Keratinocyte (primary cell): ENCODE measurements around the gene BSCL2. TPM values are rescaled to one million over a fixed set of nuclear protein-coding genes. Genes with fewer than 3 reads are reported as not detected.
A peak's percentile ranks its signal among the peaks of the same experiment; 100 is the strongest.

Experiments
- DNase-seq: peaks from one replicate; pipeline ENCODE4 v3.0.0-alpha.2; 2011; ENCODE audit warnings: low read depth, missing footprints, low spot score
- FAIRE-seq: peaks from 2 replicates; lab custom pipeline; 2011; peaks lifted over from hg19 to GRCh38; lab: Jason Lieb, UNC
- H2AFZ ChIP-seq: 2 replicates; pipeline ENCODE4 v1.6.0; 2012; ENCODE audit warnings: low read length, control low read depth, inconsistent platforms; ENCODE audit not compliant: control insufficient read depth
- H3K27ac ChIP-seq: 2 replicates; pipeline ENCODE4 v1.5.1; 2011; ENCODE audit warnings: low read length; ENCODE audit not compliant: control insufficient read depth, insufficient read depth
- H3K27me3 ChIP-seq: 3 replicates; pipeline ENCODE4 v1.6.0; 2011; ENCODE audit warnings: low read length; ENCODE audit not compliant: control insufficient read depth, insufficient read depth; ENCODE audit errors: extremely low read depth
- H3K36me3 ChIP-seq, 2 experiments: 2 replicates in 1 of 2; 3 replicates in 1 of 2; pipeline ENCODE4 v1.5.1; 2011; ENCODE audit warnings: low read length in 2 of 2, mild to moderate bottlenecking in 1 of 2; ENCODE audit not compliant: control insufficient read depth in 2 of 2, insufficient read depth in 2 of 2; ENCODE audit errors: extremely low read depth in 1 of 2
- H3K4me1 ChIP-seq: 3 replicates; pipeline ENCODE4 v1.5.1; 2011; ENCODE audit warnings: low read length; ENCODE audit not compliant: control insufficient read depth, insufficient read depth; ENCODE audit errors: extremely low read depth
- H3K4me2 ChIP-seq: 3 replicates; pipeline ENCODE4 v1.6.0; 2011; ENCODE audit warnings: low read depth, low read length; ENCODE audit not compliant: control insufficient read depth, insufficient read depth; ENCODE audit errors: extremely low read depth
- H3K4me3 ChIP-seq, 3 experiments: fragments of 200-600 bp in 1 of 3; sonication (generic) in 1 of 3; 2 replicates in 2 of 3; 3 replicates in 1 of 3; pipeline ENCODE4 v1.5.1; 2011 to 2016; ENCODE audit warnings: low read length in 3 of 3, mild to moderate bottlenecking in 3 of 3, control low read depth in 2 of 3, inconsistent platforms in 1 of 3, low read depth in 1 of 3, mixed read lengths in 1 of 3, mixed run types in 1 of 3, moderate library complexity in 1 of 3; ENCODE audit not compliant: control insufficient read depth in 2 of 3, insufficient read depth in 2 of 3; ENCODE audit errors: extremely low read depth in 1 of 3
- H3K79me2 ChIP-seq: 2 replicates; pipeline ENCODE4 v1.6.0; 2012; ENCODE audit warnings: low read length; ENCODE audit not compliant: control insufficient read depth, insufficient read depth
- H3K9ac ChIP-seq: 3 replicates; pipeline ENCODE4 v1.6.0; 2011; ENCODE audit warnings: low read length; ENCODE audit not compliant: control insufficient read depth, insufficient read depth; ENCODE audit errors: extremely low read depth
- H3K9me1 ChIP-seq: 3 replicates; pipeline ENCODE4 v1.6.0; 2011; ENCODE audit warnings: low read length; ENCODE audit not compliant: control insufficient read depth, insufficient read depth; ENCODE audit errors: extremely low read depth
- H3K9me3 ChIP-seq: 2 replicates; pipeline ENCODE4 v1.5.1; 2012; ENCODE audit warnings: low read depth, low read length; ENCODE audit not compliant: control insufficient read depth
- H4K20me1 ChIP-seq: 3 replicates; pipeline ENCODE4 v1.6.0; 2011; ENCODE audit warnings: low read length; ENCODE audit not compliant: control insufficient read depth, insufficient read depth; ENCODE audit errors: extremely low read depth
- EZH2 ChIP-seq: IDR thresholded peaks from one replicate; pipeline ENCODE4 v1.6.1; 2012; ENCODE audit warnings: inconsistent platforms, mild to moderate bottlenecking, low read length, moderate library complexity
- dilution Hi-C: fragments of 300-500 bp; cut with MboI; formaldehyde crosslinking; loops from one replicate; pipeline ENCODE4 v1.7.0; 2020; ENCODE audit warnings: low sequenced_read_pairs; ENCODE audit not compliant: extremely low pct_ligation_motif_present
- polyA plus RNA-seq, 5 experiments: library from polyadenylated mRNA; depleted of rRNA in 3 of 5; stranded (reverse) in 3 of 5; stranded (forward) in 1 of 5; unstranded in 1 of 5; fragments of >200 nt; gene quantifications; 1 replicate in 1 of 5; 2 replicates in 3 of 5; 3 replicates in 1 of 5; pipeline versions ENCODE4 v1.2.1 to v1.2.3, GENCODE V29; 2011 to 2012; ENCODE audit warnings: missing spikeins in 2 of 5, low read depth in 1 of 5, low replicate concordance in 1 of 5
- TF ChIP-seq, protein P1 (sequence below), 3 experiments: IDR thresholded peaks in 1 of 3; conservative IDR thresholded peaks in 1 of 3; optimal IDR thresholded peaks in 1 of 3; 2 replicates in 2 of 3; 3 replicates in 1 of 3; pipeline versions ENCODE3 to v1.5.1; 2011; ENCODE audit warnings: low read length in 3 of 3, mild to moderate bottlenecking in 3 of 3, moderate library complexity in 2 of 3, control low read depth in 1 of 3, inconsistent platforms in 1 of 3; ENCODE audit not compliant: insufficient read depth in 2 of 3; ENCODE audit errors: extremely low read depth in 1 of 3

Gene BSCL2
- polyA plus RNA-seq, 1 donor (not counting 4 experiments of a cell fraction or from before 2014, with no cell fraction given) = 21.9 TPM

DNA sequence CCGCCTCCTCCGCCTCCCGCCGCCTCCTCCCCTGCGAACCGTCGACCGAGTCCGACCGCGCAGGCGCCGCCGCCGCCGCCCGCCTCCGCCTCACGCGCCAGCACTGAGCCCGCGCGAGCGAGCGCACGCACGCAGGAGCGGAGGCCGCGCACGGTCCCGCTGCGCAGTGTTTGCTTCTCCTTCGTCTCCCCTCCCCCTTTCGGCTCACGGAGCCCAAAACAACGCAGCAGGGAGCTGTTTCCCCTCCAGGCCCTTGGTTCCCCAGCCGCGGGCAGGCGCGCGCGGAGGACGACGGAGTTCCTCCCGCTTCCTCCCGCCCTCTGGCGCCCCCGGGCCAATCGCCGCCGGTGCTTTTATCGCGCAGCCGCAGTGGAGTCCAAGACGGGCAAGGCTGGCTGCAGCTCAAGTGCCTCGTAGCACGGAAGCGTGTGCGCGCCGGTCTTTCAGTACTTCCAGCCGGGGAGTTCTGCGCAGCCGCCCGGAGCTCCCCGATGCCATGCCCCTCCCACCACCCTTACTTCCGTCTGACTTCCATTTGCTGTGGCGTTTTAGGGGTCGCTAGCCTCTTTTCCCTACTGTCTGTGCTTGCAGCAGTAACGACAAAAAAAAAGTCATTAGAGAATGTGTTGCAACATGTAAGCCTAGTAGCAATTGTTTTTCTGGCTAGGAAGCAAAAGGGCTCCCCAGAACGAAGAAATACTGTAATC lies 20.1 kb upstream of the BSCL2 start, which contains the start of gene HNRNPUL2:
Gene HNRNPUL2 (minus strand): TSS at position 293 of the 707 bp plus-strand sequence. CDS start 301 bp downstream, outside the sequence.
- Histone ChIP-seq H3K9me3 (no peaks in the 10 kb centered on the region), H2AFZ (peak within 1 kb of the TSS; percentile 98), H4K20me1 (peaks cover 4% of the 10 kb centered on the region), H3K79me2 (peaks cover 74% of the 10 kb centered on the region), H3K9ac (peak within 1 kb of the TSS; percentile 94), H3K27me3 (no peaks in the 10 kb centered on the region), H3K27ac (peak within 1 kb of the TSS; percentile 87), H3K36me3 (peaks cover 12 to 22% of the 10 kb centered on the region in 2 experiments), H3K9me1 (no peaks in the 10 kb centered on the region), H3K4me1 (peaks cover 26% of the 10 kb centered on the region), H3K4me3 (peak within 1 kb of the TSS; percentile 69 to 99 (median 80)), H3K4me2 (peak within 1 kb of the TSS; percentile 98)
- DNase-seq = peak; percentile 89
- TF ChIP-seq EZH2 = no peak
- TF ChIP-seq, protein P1, sequence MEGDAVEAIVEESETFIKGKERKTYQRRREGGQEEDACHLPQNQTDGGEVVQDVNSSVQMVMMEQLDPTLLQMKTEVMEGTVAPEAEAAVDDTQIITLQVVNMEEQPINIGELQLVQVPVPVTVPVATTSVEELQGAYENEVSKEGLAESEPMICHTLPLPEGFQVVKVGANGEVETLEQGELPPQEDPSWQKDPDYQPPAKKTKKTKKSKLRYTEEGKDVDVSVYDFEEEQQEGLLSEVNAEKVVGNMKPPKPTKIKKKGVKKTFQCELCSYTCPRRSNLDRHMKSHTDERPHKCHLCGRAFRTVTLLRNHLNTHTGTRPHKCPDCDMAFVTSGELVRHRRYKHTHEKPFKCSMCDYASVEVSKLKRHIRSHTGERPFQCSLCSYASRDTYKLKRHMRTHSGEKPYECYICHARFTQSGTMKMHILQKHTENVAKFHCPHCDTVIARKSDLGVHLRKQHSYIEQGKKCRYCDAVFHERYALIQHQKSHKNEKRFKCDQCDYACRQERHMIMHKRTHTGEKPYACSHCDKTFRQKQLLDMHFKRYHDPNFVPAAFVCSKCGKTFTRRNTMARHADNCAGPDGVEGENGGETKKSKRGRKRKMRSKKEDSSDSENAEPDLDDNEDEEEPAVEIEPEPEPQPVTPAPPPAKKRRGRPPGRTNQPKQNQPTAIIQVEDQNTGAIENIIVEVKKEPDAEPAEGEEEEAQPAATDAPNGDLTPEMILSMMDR (optimal IDR thresholded peaks at IDR 0.05 in 1 of 3, IDR thresholded peaks at IDR 0.05 in 1 of 3, conservative IDR thresholded peaks at IDR 0.05 in 1 of 3; ENCODE audit: extremely low read depth in 1 of 3, insufficient read depth in 2 of 3, low read length in 3 of 3) = no peak
- FAIRE-seq = no peak
- dilution Hi-C loops = no loop called here

DNA sequence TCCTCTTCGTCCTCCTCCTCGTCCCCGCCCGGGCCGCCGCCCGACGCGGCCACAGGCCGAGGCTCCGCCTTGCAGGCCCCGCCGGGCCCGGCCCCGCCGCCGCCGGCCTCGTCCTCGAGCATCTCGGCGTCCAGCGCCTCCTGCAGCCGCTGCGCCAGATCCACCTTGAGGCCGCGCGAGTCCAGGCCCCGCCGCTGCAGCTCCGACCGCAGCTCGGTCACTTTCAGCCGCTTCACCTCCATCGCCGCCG lies 19.6 kb upstream of the BSCL2 start:
- Histone ChIP-seq H3K9me3 (no peaks in the 10 kb centered on the region), H3K79me2 (peaks cover 78% of the 10 kb centered on the region), H2AFZ (no peak overlapping the region), H3K9ac (peak overlapping the region; percentile 94), H3K4me1 (peaks cover 26% of the 10 kb centered on the region), H3K4me2 (no peak overlapping the region), H3K4me3 (peak overlapping the region; percentile 69 to 99 (median 80)), H4K20me1 (peaks cover 4% of the 10 kb centered on the region), H3K27ac (peak overlapping the region; percentile 87), H3K36me3 (peaks cover 17 to 27% of the 10 kb centered on the region in 2 experiments), H3K27me3 (no peaks in the 10 kb centered on the region), H3K9me1 (no peaks in the 10 kb centered on the region)
- TF ChIP-seq, protein P1 (optimal IDR thresholded peaks at IDR 0.05 in 1 of 3, IDR thresholded peaks at IDR 0.05 in 1 of 3, conservative IDR thresholded peaks at IDR 0.05 in 1 of 3; ENCODE audit: extremely low read depth in 1 of 3, insufficient read depth in 2 of 3, low read length in 3 of 3) = no peak
- no peak for TF ChIP-seq EZH2
- dilution Hi-C loops = no loop called here
- DNase-seq (no peak), FAIRE-seq (no peak)
